GM12892 (cell line): Measurements from ENCODE around the gene ME3.

Experiments
- POLR2A ChIP-seq: IDR thresholded peaks from 2 replicates; pipeline ENCODE4 v1.6.1; 2011; ENCODE audit warnings: low read depth, low read length, control low read depth
- POLR2AphosphoS5 ChIP-seq: IDR thresholded peaks from 2 replicates; pipeline ENCODE4 v1.6.1; 2011; ENCODE audit warnings: low read depth, low read length, control low read depth

DNA sequence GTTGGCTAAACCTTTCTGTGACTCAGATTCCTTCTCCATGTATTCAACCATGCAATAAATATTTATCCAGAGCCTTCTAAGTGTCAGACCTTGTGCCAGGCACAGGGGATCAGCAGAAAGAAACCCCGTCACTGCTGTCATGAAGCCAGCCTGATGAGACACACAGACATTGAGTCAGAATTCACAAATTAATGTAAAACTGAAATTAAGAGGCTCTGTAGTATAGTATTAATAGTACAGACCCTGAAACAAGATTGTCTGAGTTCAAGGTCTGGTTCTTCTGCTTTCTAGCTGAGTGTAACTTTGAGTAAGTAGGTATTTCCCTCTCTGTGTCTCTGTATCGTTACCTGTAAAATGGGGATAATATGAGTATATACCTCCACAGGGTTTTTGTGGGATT is 46.9 kb downstream of the ME3 start:
- TF ChIP-seq POLR2AphosphoS5 (no peak), POLR2A (no peak)
